Measurements from ENCODE around the gene PRRT2. TPM values are rescaled to one million over a fixed set of nuclear protein-coding genes. Genes with fewer than 3 reads are reported as not detected.

Gene PRRT2
- total and polyA plus RNA-seq, 2 donors from 2014 or later: 0.88 to 1.9 TPM

DNA sequence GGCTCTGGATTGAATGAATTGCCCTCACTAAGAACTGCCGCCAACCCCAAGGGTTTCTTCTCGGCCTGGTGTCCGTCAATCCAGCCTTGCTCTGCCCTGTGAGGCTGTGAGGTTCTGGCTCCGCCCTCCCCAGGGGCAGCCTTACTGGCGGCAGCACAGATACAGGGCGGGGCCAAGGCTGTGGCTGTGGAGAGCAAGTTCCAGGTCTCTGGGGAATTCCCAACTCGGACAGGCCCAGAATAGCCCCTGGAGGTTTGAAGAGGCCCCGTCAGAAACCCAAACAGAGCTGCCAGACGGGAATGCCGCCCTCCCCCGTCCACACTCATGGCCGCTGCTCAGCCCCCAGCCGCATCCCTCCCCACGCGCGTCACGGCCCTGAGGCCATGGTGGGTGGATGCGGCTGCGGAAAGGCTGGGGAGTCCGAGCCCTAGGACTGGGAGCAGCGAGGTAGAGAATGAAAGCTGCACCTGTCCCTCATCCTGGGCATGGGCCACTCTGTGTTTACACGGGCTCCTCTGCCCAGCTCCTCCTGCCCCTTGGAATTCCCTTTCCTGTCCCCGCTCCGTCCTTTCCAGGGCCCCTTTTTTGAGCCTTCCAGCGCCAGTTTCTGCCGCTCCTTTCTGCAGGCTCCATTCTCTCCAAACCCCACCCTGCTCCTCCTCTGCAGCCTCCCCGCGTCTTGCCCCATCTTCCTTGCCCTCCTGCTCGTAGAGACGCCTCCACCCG is 660 bp upstream of the PRRT2 start:
- H3K27me3 ChIP-seq (ENCODE audit: control insufficient read depth, insufficient read depth, low read length): no peaks in the 10 kb centered on the region
- peaks cover 0 to 3% (median 2%) of the 10 kb centered on the region in 3 donors for H3K36me3 ChIP-seq (ENCODE audit: control insufficient read depth in 2 of 3, insufficient read depth in 3 of 3, low read length in 3 of 3)
- FAIRE-seq (peak; percentile 97), DNase-seq (peak; percentile 96 to 99 (median 97))
- H3K9ac ChIP-seq (ENCODE audit: low read length in 3 of 3): peak overlapping the region; percentile 36 to 58 (median 46)
- peak overlapping the region; percentile 83 to 95 for H3K27ac ChIP-seq (ENCODE audit: low read depth in 2 of 2, low read length in 2 of 2)
- intact Hi-C loops (cut with DNase I): no loop called here
- no peaks in the 10 kb centered on the region for H3K9me3 ChIP-seq (ENCODE audit: control insufficient read depth in 2 of 3, insufficient read depth in 1 of 3, low read length in 3 of 3)
- peaks cover 2 to 38% (median 12%) of the 10 kb centered on the region in 3 donors for H3K4me1 ChIP-seq (ENCODE audit: control insufficient read depth in 2 of 3, insufficient read depth in 2 of 3, low read depth in 1 of 3, low read length in 3 of 3)
- peak overlapping the region; percentile 54 to 66 (median 65) for H3K4me3 ChIP-seq (ENCODE audit: low read length in 3 of 3)
- TF ChIP-seq, protein P1, sequence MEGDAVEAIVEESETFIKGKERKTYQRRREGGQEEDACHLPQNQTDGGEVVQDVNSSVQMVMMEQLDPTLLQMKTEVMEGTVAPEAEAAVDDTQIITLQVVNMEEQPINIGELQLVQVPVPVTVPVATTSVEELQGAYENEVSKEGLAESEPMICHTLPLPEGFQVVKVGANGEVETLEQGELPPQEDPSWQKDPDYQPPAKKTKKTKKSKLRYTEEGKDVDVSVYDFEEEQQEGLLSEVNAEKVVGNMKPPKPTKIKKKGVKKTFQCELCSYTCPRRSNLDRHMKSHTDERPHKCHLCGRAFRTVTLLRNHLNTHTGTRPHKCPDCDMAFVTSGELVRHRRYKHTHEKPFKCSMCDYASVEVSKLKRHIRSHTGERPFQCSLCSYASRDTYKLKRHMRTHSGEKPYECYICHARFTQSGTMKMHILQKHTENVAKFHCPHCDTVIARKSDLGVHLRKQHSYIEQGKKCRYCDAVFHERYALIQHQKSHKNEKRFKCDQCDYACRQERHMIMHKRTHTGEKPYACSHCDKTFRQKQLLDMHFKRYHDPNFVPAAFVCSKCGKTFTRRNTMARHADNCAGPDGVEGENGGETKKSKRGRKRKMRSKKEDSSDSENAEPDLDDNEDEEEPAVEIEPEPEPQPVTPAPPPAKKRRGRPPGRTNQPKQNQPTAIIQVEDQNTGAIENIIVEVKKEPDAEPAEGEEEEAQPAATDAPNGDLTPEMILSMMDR (IDR thresholded peaks at IDR 0.05; ENCODE audit: borderline replicate concordance, extremely low read depth, insufficient read depth): no peak

DNA sequence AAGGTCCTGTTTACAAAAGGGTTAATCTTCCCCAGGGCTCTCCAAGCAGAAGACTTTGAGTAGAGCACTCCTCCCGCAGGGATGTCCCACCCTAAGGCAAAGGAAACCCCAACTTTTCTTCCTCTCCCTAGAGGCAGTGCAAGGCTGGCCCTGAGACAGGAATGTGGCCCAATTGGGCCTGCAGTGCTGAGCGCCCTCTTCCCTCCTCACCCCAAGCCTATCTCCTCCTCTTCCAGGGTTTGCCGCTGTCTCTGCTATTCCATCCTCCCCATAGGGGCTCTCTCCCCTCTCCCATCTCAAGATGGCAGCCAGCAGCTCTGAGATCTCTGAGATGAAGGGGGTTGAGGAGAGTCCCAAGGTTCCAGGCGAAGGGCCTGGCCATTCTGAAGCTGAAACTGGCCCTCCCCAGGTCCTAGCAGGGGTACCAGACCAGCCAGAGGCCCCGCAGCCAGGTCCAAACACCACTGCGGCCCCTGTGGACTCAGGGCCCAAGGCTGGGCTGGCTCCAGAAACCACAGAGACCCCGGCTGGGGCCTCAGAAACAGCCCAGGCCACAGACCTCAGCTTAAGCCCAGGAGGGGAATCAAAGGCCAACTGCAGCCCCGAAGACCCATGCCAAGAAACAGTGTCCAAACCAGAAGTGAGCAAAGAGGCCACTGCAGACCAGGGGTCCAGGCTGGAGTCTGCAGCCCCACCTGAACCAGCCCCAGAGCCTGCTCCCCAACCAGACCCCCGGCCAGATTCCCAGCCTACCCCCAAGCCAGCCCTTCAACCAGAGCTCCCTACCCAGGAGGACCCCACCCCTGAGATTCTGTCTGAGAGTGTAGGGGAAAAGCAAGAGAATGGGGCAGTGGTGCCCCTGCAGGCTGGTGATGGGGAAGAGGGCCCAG is 1.0 kb downstream of the PRRT2 start:
- H3K27me3 ChIP-seq (ENCODE audit: control insufficient read depth, insufficient read depth, low read length): no peaks in the 10 kb centered on the region
- H3K27ac ChIP-seq (ENCODE audit: low read depth in 2 of 2, low read length in 2 of 2): peak overlapping the region in 1 of 2 donors; percentile 13
- TF ChIP-seq, protein P1 (IDR thresholded peaks at IDR 0.05; ENCODE audit: borderline replicate concordance, extremely low read depth, insufficient read depth): no peak
- H3K4me1 ChIP-seq (ENCODE audit: control insufficient read depth in 2 of 3, insufficient read depth in 2 of 3, low read depth in 1 of 3, low read length in 3 of 3): peaks cover 2 to 32% (median 19%) of the 10 kb centered on the region in 3 donors
- peak overlapping the region in 2 of 3 donors; percentile 66 to 68 for H3K4me3 ChIP-seq (ENCODE audit: low read length in 3 of 3)
- FAIRE-seq (no peak), DNase-seq (peak in 2 of 5 donors; percentile 61 to 74)
- no peaks in the 10 kb centered on the region for H3K9me3 ChIP-seq (ENCODE audit: control insufficient read depth in 2 of 3, insufficient read depth in 1 of 3, low read length in 3 of 3)
- H3K36me3 ChIP-seq (ENCODE audit: control insufficient read depth in 2 of 3, insufficient read depth in 3 of 3, low read length in 3 of 3): peaks cover 0 to 3% (median 2%) of the 10 kb centered on the region in 3 donors
- intact Hi-C loops (cut with DNase I): no loop called here
- peak overlapping the region in 2 of 3 donors; percentile 9 to 32 for H3K9ac ChIP-seq (ENCODE audit: low read length in 3 of 3)

DNA sequence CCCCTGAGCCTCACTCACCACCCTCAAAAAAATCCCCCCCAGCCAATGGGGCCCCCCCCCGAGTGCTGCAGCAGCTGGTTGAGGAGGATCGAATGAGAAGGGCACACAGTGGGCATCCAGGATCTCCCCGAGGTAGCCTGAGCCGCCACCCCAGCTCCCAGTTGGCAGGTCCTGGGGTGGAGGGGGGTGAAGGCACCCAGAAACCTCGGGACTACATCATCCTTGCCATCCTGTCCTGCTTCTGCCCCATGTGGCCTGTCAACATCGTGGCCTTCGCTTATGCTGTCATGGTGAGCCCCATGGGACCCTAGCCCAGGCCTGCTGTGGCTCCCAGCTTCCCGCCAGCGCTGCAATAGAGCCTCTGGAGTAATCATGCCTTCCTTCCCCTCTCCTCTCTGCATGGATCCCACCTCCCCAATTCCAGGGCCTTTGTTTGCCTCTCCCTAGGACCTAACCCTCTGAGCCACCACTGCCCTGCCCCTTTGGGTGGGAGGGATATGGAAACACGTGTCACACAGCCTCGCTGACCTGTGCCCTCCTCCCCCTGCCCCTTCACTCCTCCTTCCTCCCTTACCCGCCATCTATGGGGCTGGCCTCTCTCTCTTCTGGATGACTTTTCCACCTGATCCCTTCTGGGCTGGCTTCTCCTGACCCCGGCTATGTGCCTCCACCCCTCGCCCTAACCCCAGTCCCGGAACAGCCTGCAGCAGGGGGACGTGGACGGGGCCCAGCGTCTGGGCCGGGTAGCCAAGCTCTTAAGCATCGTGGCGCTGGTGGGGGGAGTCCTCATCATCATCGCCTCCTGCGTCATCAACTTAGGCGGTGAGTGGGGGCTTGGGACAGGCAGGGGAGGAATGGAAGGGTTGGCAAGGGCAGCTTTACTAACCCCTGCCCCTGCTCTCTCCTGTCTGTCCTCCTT is 1.9 kb downstream of the PRRT2 start:
- peaks cover 0 to under 1% (median 0%) of the 10 kb centered on the region in 3 donors for H3K36me3 ChIP-seq (ENCODE audit: control insufficient read depth in 2 of 3, insufficient read depth in 3 of 3, low read length in 3 of 3)
- no peak for FAIRE-seq
- peak overlapping the region in 1 of 3 donors; percentile 3 for H3K9ac ChIP-seq (ENCODE audit: low read length in 3 of 3)
- TF ChIP-seq, protein P1 (IDR thresholded peaks at IDR 0.05; ENCODE audit: borderline replicate concordance, extremely low read depth, insufficient read depth): no peak
- H3K4me3 ChIP-seq (ENCODE audit: low read length in 3 of 3): no peak overlapping the region
- H3K27ac ChIP-seq (ENCODE audit: low read depth in 2 of 2, low read length in 2 of 2): no peak overlapping the region
- no peaks in the 10 kb centered on the region for H3K9me3 ChIP-seq (ENCODE audit: control insufficient read depth in 2 of 3, insufficient read depth in 1 of 3, low read length in 3 of 3)
- peak in 2 of 5 donors; percentile 63 to 77 for DNase-seq
- intact Hi-C loops (cut with DNase I): no loop called here
- peaks cover 0 to 23% (median 10%) of the 10 kb centered on the region in 3 donors for H3K4me1 ChIP-seq (ENCODE audit: control insufficient read depth in 2 of 3, insufficient read depth in 2 of 3, low read depth in 1 of 3, low read length in 3 of 3)
- H3K27me3 ChIP-seq (ENCODE audit: control insufficient read depth, insufficient read depth, low read length): no peaks in the 10 kb centered on the region
